ENCODE measurements around the gene IPCEF1. TPM values are rescaled to one million over a fixed set of nuclear protein-coding genes. Genes with fewer than 3 reads are reported as not detected.

Gene IPCEF1
- polyA plus RNA-seq, 1 donor from 2014 or later = 3.9 TPM

- no peak overlapping the region for H3K4me3 ChIP-seq (ENCODE audit: low read length)
- no peak overlapping the region for H3K9ac ChIP-seq (ENCODE audit: low read length)
- H4K20me1 ChIP-seq (ENCODE audit: insufficient read depth) = no peaks in the 10 kb centered on the region
- H3K36me3 ChIP-seq (ENCODE audit: insufficient read depth, low read length) = no peaks in the 10 kb centered on the region
- H3K79me2 ChIP-seq (replicated peaks; ENCODE audit: insufficient read depth, low read length) = no peaks in the 10 kb centered on the region
- no peaks in the 10 kb centered on the region for H3F3A ChIP-seq (ENCODE audit: insufficient read depth, low read length, poor library complexity, severe bottlenecking)
- TF ChIP-seq, protein P1, sequence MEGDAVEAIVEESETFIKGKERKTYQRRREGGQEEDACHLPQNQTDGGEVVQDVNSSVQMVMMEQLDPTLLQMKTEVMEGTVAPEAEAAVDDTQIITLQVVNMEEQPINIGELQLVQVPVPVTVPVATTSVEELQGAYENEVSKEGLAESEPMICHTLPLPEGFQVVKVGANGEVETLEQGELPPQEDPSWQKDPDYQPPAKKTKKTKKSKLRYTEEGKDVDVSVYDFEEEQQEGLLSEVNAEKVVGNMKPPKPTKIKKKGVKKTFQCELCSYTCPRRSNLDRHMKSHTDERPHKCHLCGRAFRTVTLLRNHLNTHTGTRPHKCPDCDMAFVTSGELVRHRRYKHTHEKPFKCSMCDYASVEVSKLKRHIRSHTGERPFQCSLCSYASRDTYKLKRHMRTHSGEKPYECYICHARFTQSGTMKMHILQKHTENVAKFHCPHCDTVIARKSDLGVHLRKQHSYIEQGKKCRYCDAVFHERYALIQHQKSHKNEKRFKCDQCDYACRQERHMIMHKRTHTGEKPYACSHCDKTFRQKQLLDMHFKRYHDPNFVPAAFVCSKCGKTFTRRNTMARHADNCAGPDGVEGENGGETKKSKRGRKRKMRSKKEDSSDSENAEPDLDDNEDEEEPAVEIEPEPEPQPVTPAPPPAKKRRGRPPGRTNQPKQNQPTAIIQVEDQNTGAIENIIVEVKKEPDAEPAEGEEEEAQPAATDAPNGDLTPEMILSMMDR (IDR thresholded peaks at IDR 0.05; ENCODE audit: poor library complexity, severe bottlenecking) = no peak
- TF ChIP-seq RAD21 (conservative IDR thresholded peaks at IDR 0.05) (no peak), EP300 (conservative IDR thresholded peaks at IDR 0.05; ENCODE audit: poor library complexity, severe bottlenecking) (no peak), POLR2AphosphoS5 (IDR thresholded peaks at IDR 0.05) (no peak)
- TF ChIP-seq, protein P2, sequence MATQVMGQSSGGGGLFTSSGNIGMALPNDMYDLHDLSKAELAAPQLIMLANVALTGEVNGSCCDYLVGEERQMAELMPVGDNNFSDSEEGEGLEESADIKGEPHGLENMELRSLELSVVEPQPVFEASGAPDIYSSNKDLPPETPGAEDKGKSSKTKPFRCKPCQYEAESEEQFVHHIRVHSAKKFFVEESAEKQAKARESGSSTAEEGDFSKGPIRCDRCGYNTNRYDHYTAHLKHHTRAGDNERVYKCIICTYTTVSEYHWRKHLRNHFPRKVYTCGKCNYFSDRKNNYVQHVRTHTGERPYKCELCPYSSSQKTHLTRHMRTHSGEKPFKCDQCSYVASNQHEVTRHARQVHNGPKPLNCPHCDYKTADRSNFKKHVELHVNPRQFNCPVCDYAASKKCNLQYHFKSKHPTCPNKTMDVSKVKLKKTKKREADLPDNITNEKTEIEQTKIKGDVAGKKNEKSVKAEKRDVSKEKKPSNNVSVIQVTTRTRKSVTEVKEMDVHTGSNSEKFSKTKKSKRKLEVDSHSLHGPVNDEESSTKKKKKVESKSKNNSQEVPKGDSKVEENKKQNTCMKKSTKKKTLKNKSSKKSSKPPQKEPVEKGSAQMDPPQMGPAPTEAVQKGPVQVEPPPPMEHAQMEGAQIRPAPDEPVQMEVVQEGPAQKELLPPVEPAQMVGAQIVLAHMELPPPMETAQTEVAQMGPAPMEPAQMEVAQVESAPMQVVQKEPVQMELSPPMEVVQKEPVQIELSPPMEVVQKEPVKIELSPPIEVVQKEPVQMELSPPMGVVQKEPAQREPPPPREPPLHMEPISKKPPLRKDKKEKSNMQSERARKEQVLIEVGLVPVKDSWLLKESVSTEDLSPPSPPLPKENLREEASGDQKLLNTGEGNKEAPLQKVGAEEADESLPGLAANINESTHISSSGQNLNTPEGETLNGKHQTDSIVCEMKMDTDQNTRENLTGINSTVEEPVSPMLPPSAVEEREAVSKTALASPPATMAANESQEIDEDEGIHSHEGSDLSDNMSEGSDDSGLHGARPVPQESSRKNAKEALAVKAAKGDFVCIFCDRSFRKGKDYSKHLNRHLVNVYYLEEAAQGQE (IDR thresholded peaks at IDR 0.05; ENCODE audit: borderline replicate concordance) = no peak
- no peak overlapping the region for H2AFZ ChIP-seq (ENCODE audit: low read depth, low read length)
- H3K27ac ChIP-seq (ENCODE audit: low read length) = no peak overlapping the region
- H3K27me3 ChIP-seq (ENCODE audit: insufficient read depth, low read depth, low read length) = no peaks in the 10 kb centered on the region
- H3K9me3 ChIP-seq (ENCODE audit: low read length) = no peaks in the 10 kb centered on the region
- no peak overlapping the region for H3K4me2 ChIP-seq (ENCODE audit: low read length)
- no peaks in the 10 kb centered on the region for H3K9me2 ChIP-seq (ENCODE audit: insufficient read depth, low read length)
These were observed 142.8 kb downstream of the IPCEF1 start for GRCh38 chr6:154213782-154214181.

DNA sequence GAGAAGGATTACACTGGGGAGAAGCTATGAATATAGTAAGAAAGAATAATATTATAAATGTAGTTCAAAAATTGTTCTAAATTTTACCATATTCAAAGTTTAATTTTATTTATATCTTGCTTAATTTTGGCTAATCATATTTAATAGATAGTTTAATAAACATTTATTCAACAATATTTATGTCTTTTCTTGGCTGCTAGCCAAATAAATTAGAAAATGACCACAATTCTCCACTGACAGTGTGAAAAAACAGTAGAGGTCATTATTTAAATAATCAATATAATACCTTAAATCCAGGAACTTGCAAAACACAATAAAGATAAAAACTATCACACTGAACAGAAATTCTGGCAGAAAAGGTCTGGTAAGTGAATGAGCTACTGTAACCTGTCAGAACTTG, 145.9 kb downstream of the IPCEF1 start:
- H3K9me2 ChIP-seq (ENCODE audit: insufficient read depth, low read length) = no peaks in the 10 kb centered on the region
- H3K9ac ChIP-seq (ENCODE audit: low read length) = no peak overlapping the region
- H2AFZ ChIP-seq (ENCODE audit: low read depth, low read length) = no peak overlapping the region
- H3K79me2 ChIP-seq (replicated peaks; ENCODE audit: insufficient read depth, low read length) = no peaks in the 10 kb centered on the region
- no peaks in the 10 kb centered on the region for H3K27me3 ChIP-seq (ENCODE audit: insufficient read depth, low read depth, low read length)
- H3K9me3 ChIP-seq (ENCODE audit: low read length) = no peaks in the 10 kb centered on the region
- no peaks in the 10 kb centered on the region for H3K36me3 ChIP-seq (ENCODE audit: insufficient read depth, low read length)
- no peaks in the 10 kb centered on the region for H3F3A ChIP-seq (ENCODE audit: insufficient read depth, low read length, poor library complexity, severe bottlenecking)
- H3K4me2 ChIP-seq (ENCODE audit: low read length) = no peak overlapping the region
- TF ChIP-seq EP300 (conservative IDR thresholded peaks at IDR 0.05; ENCODE audit: poor library complexity, severe bottlenecking) (no peak), MXI1 (conservative IDR thresholded peaks at IDR 0.05; ENCODE audit: poor library complexity, severe bottlenecking) (no peak), SMC3 (conservative IDR thresholded peaks at IDR 0.05; ENCODE audit: poor library complexity) (no peak), TAF1 (IDR thresholded peaks at IDR 0.05; ENCODE audit: low read depth) (no peak), EZH2 (IDR thresholded peaks at IDR 0.05; ENCODE audit: borderline replicate concordance, insufficient read depth, low read length, poor library complexity, severe bottlenecking) (no peak), POLR2AphosphoS5 (IDR thresholded peaks at IDR 0.05) (no peak), RAD21 (conservative IDR thresholded peaks at IDR 0.05) (no peak)
- TF ChIP-seq, protein P2 (IDR thresholded peaks at IDR 0.05; ENCODE audit: borderline replicate concordance) = no peak
- TF ChIP-seq, protein P1 (IDR thresholded peaks at IDR 0.05; ENCODE audit: poor library complexity, severe bottlenecking) = no peak
- no peak overlapping the region for H3K27ac ChIP-seq (ENCODE audit: low read length)
- H3K4me3 ChIP-seq (ENCODE audit: low read length) = no peak overlapping the region
- H4K20me1 ChIP-seq (ENCODE audit: insufficient read depth) = no peaks in the 10 kb centered on the region
